BE2C (cell line): ENCODE measurements around the gene PCDHA1.
"Not testable (repeated sequence)": the region's sequence is repeated elsewhere in the genome, so short reads cannot be mapped to it uniquely, and the experiment has no call there.

Experiments
- DNase-seq: peaks from one replicate; pipeline ENCODE4 v3.0.0-alpha.2; 2020
- H3K27me3 ChIP-seq: fragments of 250-450 bp; sonication (Bioruptor Pico); 2 replicates; pipeline ENCODE4 v1.5.1; 2020; ENCODE audit warnings: mild to moderate bottlenecking
- H3K36me3 ChIP-seq: fragments of 250-450 bp; sonication (Bioruptor Pico); 2 replicates; pipeline ENCODE4 v1.5.1; 2020; ENCODE audit warnings: mild to moderate bottlenecking
- H3K4me1 ChIP-seq: fragments of 250-450 bp; sonication (Bioruptor Pico); 2 replicates; pipeline ENCODE4 v1.5.1; 2020
- H3K4me3 ChIP-seq: 2 replicates; pipeline ENCODE4 v1.5.1; 2011; ENCODE audit warnings: low read depth, low read length
- H3K9me3 ChIP-seq: fragments of 250-450 bp; sonication (Bioruptor Pico); 2 replicates; pipeline ENCODE4 v1.5.1; 2020
- TF ChIP-seq, protein P1 (sequence below): IDR thresholded peaks from 2 replicates; pipeline ENCODE4 v1.5.1; 2012; ENCODE audit warnings: mild to moderate bottlenecking, low read depth, low read length

Gene PCDHA1

DNA sequence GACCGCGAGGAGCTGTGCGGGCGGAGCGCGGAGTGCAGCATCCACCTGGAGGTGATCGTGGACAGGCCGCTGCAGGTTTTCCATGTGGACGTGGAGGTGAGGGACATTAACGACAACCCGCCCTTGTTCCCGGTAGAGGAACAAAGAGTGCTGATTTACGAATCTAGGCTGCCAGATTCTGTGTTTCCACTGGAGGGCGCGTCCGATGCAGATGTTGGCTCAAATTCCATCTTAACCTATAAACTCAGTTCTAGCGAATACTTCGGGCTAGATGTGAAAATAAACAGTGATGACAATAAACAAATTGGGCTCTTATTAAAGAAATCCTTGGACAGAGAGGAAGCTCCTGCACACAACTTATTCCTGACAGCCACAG is 42.4 kb downstream of the PCDHA1 start:
- no peaks in the 10 kb centered on the region for H3K9me3 ChIP-seq
- DNase-seq = no peak

DNA sequence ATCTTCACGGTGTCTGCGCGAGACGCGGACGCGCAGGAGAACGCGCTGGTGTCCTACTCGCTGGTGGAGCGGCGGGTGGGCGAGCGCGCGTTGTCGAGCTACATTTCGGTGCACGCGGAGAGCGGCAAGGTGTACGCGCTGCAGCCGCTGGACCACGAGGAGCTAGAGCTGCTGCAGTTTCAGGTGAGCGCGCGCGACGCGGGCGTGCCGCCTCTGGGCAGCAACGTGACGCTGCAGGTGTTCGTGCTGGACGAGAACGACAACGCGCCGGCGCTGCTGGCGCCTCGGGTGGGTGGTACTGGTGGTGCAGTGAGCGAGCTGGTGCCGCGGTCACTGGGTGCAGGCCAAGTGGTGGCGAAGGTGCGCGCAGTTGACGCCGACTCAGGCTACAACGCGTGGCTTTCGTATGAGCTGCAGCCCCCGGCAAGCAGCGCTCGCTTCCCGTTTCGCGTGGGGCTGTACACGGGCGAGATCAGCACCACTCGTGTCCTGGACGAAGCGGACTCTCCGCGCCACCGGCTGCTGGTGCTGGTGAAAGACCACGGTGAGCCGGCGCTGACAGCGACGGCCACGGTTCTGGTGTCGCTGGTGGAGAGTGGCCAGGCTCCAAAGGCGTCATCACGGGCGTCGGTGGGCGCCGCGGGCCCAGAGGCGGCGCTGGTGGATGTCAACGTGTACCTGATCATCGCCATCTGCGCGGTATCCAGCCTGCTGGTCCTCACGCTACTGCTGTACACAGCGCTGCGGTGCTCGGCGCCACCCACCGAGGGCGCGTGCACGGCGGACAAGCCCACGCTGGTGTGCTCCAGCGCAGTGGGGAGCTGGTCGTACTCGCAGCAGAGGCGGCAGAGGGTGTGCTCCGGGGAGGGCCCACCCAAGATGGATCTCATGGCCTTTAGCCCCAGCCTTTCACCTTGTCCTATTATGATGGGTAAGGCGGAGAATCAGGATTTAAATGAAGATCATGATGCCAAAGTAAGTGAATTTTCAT is 43.9 kb downstream of the PCDHA1 start:
- not testable (repeated sequence) for H3K36me3 ChIP-seq, H3K27me3 ChIP-seq, H3K4me3 ChIP-seq, DNase-seq, H3K9me3 ChIP-seq, H3K4me1 ChIP-seq

More for the DNA sequence above, 42.4 kb downstream of the PCDHA1 start:
- H3K4me3 ChIP-seq = no peak overlapping the region
- TF ChIP-seq, protein P1, sequence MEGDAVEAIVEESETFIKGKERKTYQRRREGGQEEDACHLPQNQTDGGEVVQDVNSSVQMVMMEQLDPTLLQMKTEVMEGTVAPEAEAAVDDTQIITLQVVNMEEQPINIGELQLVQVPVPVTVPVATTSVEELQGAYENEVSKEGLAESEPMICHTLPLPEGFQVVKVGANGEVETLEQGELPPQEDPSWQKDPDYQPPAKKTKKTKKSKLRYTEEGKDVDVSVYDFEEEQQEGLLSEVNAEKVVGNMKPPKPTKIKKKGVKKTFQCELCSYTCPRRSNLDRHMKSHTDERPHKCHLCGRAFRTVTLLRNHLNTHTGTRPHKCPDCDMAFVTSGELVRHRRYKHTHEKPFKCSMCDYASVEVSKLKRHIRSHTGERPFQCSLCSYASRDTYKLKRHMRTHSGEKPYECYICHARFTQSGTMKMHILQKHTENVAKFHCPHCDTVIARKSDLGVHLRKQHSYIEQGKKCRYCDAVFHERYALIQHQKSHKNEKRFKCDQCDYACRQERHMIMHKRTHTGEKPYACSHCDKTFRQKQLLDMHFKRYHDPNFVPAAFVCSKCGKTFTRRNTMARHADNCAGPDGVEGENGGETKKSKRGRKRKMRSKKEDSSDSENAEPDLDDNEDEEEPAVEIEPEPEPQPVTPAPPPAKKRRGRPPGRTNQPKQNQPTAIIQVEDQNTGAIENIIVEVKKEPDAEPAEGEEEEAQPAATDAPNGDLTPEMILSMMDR = no peak
- H3K4me1 ChIP-seq = no peaks in the 10 kb centered on the region
- H3K36me3 ChIP-seq = no peaks in the 10 kb centered on the region; the same call in 1 of the 2 replicates
- no peaks in the 10 kb centered on the region for H3K27me3 ChIP-seq

DNA sequence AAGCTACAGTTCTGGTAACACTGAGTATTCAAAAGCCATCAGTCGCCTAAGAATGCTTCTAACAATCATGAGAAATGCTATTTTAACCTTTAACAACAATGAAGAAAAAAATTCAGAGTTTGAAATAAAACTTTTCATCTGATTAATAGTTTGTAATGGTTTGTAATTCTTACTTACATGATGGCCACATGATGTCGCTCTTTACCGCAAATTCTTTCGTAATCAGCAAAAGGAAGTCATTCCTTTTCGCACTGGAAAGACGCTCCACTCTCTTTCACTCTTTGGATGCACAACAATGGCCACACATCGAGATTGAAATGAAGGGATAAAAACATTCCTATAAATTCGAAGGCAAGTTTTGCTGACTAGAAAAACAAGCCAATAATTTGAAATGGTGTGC is 48.1 kb downstream of the PCDHA1 start, which contains the start of gene PCDHA7:
Gene PCDHA7 (plus strand): TSS at position 277 of the 400 bp plus-strand sequence. CDS start 115 bp downstream, at position 392.
- Histone ChIP-seq H3K36me3 (no peaks in the 10 kb centered on the region), H3K27me3 (no peaks in the 10 kb centered on the region), H3K9me3 (no peaks in the 10 kb centered on the region), H3K4me1 (no peaks in the 10 kb centered on the region), H3K4me3 (no peak within 1 kb of the TSS)
- no peak for DNase-seq
- TF ChIP-seq, protein P1 = no peak

DNA sequence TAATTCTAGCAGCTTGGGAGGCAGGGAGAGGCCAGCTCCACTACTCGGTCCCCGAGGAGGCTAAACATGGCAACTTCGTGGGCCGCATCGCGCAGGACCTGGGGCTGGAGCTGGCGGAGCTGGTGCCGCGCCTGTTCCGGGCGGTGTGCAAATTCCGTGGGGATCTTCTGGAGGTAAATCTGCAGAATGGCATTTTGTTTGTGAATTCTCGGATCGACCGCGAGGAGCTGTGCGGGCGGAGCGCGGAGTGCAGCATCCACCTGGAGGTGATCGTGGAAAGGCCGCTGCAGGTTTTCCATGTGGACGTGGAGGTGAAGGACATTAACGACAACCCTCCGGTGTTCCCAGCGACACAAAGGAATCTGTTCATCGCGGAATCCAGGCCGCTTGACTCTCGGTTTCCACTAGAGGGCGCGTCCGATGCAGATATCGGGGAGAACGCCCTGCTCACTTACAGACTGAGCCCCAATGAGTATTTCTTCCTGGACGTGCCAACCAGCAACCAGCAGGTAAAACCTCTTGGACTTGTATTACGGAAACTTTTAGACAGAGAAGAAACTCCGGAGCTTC is 48.6 kb downstream of the PCDHA1 start:
- H3K36me3 ChIP-seq, DNase-seq, H3K4me1 ChIP-seq, H3K4me3 ChIP-seq, H3K9me3 ChIP-seq, H3K27me3 ChIP-seq: not testable (repeated sequence)

DNA sequence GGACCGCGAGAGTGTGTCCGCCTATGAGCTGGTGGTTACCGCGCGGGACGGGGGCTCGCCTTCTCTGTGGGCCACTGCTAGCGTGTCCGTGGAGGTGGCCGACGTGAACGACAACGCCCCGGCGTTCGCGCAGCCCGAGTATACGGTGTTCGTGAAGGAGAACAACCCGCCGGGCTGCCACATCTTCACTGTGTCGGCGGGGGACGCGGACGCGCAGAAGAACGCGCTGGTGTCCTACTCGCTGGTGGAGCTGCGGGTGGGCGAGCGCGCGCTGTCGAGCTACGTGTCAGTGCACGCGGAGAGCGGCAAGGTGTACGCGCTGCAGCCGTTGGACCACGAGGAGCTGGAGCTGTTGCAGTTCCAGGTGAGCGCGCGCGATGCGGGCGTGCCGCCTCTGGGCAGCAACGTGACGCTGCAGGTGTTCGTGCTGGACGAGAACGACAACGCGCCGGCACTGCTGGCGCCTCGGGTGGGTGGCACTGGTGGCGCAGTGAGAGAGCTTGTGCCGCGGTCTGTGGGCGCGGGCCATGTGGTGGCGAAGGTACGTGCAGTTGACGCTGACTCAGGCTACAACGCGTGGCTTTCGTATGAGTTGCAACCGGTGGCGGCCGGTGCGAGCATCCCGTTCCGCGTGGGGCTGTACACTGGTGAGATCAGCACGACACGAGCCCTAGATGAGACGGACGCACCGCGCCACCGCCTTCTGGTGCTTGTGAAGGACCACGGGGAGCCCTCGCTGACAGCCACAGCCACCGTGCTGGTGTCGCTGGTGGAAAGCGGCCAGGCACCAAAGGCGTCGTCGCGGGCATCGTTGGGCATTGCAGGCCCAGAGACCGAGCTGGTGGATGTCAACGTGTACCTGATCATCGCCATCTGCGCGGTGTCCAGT is 49.9 kb downstream of the PCDHA1 start:
- no peaks in the 10 kb centered on the region for H3K4me1 ChIP-seq
- no peak overlapping the region for H3K4me3 ChIP-seq
- no peaks in the 10 kb centered on the region for H3K9me3 ChIP-seq
- no peak for DNase-seq
- H3K36me3 ChIP-seq = no peaks in the 10 kb centered on the region
- no peaks in the 10 kb centered on the region for H3K27me3 ChIP-seq
- TF ChIP-seq, protein P1 = no peak

DNA sequence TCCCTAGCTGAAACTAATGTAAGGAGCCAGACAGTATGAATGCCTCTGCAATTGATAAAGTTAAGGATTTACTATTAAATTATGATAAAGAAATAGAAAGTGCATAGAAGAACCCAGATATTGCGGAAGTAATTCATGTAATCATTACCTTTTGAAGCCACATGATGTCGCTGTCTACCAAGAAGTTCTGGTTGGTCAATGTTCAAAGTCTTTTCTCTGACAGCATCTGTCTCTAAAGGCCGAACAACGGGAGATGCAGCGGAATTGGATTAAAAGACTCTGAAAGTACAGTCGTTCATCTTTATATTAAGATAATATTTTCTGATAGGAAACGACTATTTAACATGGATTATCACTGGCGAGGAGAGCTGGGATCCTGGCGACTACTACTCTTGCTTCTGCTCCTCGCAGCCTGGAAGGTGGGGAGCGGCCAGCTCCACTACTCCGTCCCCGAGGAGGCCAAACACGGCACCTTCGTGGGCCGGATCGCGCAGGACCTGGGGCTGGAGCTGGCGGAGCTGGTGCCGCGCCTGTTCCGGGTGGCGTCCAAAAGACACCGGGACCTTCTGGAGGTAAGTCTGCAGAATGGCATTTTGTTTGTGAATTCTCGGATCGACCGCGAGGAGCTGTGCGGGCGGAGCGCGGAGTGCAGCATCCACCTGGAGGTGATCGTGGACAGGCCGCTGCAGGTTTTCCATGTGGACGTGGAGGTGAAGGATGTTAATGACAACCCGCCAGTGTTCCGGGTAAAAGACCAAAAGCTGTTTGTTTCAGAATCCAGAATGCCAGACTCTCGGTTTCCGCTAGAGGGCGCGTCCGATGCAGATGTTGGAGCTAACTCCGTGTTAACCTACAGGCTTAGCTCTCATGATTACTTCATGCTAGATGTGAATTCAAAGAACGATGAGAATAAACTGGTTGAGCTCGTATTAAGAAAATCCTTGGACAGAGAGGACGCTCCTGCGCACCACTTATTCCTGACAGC is 55.3 kb downstream of the PCDHA1 start, which contains the start of gene PCDHA8:
Gene PCDHA8 (plus strand): TSS at position 210 of the 985 bp plus-strand sequence. CDS start 135 bp downstream, at position 345.
- DNase-seq = peak; percentile 82
- H3K4me3 ChIP-seq = peak within 1 kb of the TSS; percentile 69
- TF ChIP-seq, protein P1 = peak; percentile 91

More for the DNA sequence above, 55.3 kb downstream of the PCDHA1 start, which contains the start of gene PCDHA8:
- H3K36me3 ChIP-seq = no peaks in the 10 kb centered on the region
- H3K27me3 ChIP-seq = no peaks in the 10 kb centered on the region
- H3K9me3 ChIP-seq = no peaks in the 10 kb centered on the region
- H3K4me1 ChIP-seq = no peaks in the 10 kb centered on the region
